DOHH2 (cell line): Measurements from ENCODE around the gene LRP8.

Source experiments
- H3F3A ChIP-seq: fragments of 200-600 bp; sonication (generic), shearing (Covaris generic); 2 replicates; pipeline ENCODE4 v1.6.0; 2016; ENCODE audit warnings: antibody characterized with exemption, mild to moderate bottlenecking; ENCODE audit not compliant: control insufficient read depth, insufficient read depth
- H3K27ac ChIP-seq: fragments of 200-600 bp; sonication (generic); 2 replicates; pipeline ENCODE4 v1.5.1; 2014; ENCODE audit warnings: low read depth, mild to moderate bottlenecking, low read length, moderate library complexity
- H3K27me3 ChIP-seq: fragments of 200-600 bp; sonication (generic); 2 replicates; pipeline ENCODE4 v1.6.1; 2014; ENCODE audit warnings: mild to moderate bottlenecking, low read length, mixed read lengths; ENCODE audit not compliant: control insufficient read depth
- H3K36me3 ChIP-seq: fragments of 200-600 bp; sonication (generic); 2 replicates; pipeline ENCODE4 v1.6.1; 2014; ENCODE audit warnings: mild to moderate bottlenecking, low read length, moderate library complexity, mixed read lengths; ENCODE audit not compliant: control insufficient read depth
- H3K4me1 ChIP-seq: fragments of 200-600 bp; sonication (generic); 2 replicates; pipeline ENCODE4 v1.6.1; 2014; ENCODE audit warnings: mild to moderate bottlenecking, low read length, mixed read lengths; ENCODE audit not compliant: control insufficient read depth
- H3K4me2 ChIP-seq: fragments of 200-600 bp; sonication (generic); 2 replicates; pipeline ENCODE4 v1.6.0; 2014; ENCODE audit warnings: mild to moderate bottlenecking, low read length, moderate library complexity
- H3K4me3 ChIP-seq: fragments of 200-600 bp; sonication (generic); 2 replicates; pipeline ENCODE4 v1.5.1; 2014; ENCODE audit warnings: mild to moderate bottlenecking, low read length, mixed read lengths
- H3K79me2 ChIP-seq: fragments of 200-600 bp; sonication (generic); 2 replicates; pipeline ENCODE4 v1.6.1; 2014; ENCODE audit warnings: mild to moderate bottlenecking, low read length, mixed read lengths; ENCODE audit not compliant: control insufficient read depth
- H3K9me2 ChIP-seq: fragments of 200-600 bp; sonication (generic); replicated peaks from 2 replicates; pipeline ENCODE4 v1.6.1; 2014; ENCODE audit warnings: mild to moderate bottlenecking, low read length, mixed read lengths; ENCODE audit not compliant: control insufficient read depth
- H3K9me3 ChIP-seq: fragments of 200-600 bp; sonication (generic); 2 replicates; pipeline ENCODE4 v1.6.1; 2014; ENCODE audit warnings: antibody characterized with exemption, low read length, mixed read lengths; ENCODE audit not compliant: control insufficient read depth, insufficient read depth
- H4K20me1 ChIP-seq: fragments of 200-600 bp; sonication (generic); 2 replicates; pipeline ENCODE4 v1.6.0; 2014; ENCODE audit warnings: low read depth, mild to moderate bottlenecking, antibody characterized with exemption, low read length, moderate library complexity; ENCODE audit not compliant: control insufficient read depth, insufficient read depth
- EZH2phosphoT487 ChIP-seq: fragments of 200-600 bp; sonication (generic); IDR thresholded peaks from 2 replicates; pipeline ENCODE4 v1.6.1; 2017; ENCODE audit warnings: borderline replicate concordance, mild to moderate bottlenecking, antibody characterized with exemption, low read length, moderate library complexity, mixed read lengths
- TF ChIP-seq, protein P1 (sequence below): fragments of 200-600 bp; sonication (generic); IDR thresholded peaks from one replicate; pipeline ENCODE4 v1.5.1; 2014; ENCODE audit warnings: antibody characterized with exemption, mild to moderate bottlenecking, low read depth, low read length; ENCODE audit not compliant: poor library complexity, severe bottlenecking

LRP8 gene

DNA sequence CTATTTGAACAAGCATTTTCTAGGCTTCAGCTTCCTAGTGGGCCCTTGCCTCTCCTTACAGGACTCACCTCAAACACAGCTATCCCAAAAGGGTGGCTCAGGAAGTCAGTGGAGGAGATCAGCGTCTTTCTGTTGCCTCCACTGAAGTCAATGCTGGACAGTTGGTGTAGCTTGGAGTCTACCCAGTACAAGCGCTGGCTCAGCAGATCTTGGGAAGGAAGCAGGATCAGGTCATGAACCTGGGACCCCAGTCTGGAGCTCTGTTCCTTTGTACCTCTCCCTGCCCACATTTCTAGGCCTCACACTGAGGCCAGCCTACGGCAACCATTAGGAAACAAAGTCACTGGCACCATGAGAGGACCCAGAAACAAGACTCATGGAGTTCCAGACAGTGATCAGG, 65.9 kb downstream of the LRP8 start:
- no peak overlapping the region for H3K27ac ChIP-seq
- H3K4me3 ChIP-seq, result no peak overlapping the region
- no peaks in the 10 kb centered on the region for H3K9me3 ChIP-seq
- H3K27me3 ChIP-seq, result no peaks in the 10 kb centered on the region
- H3K36me3 ChIP-seq, result peaks cover 98% of the 10 kb centered on the region
- no peaks in the 10 kb centered on the region for H3K9me2 ChIP-seq
- H3K4me2 ChIP-seq, result no peak overlapping the region
- no peaks in the 10 kb centered on the region for H3K4me1 ChIP-seq
- TF ChIP-seq EZH2phosphoT487, result no peak
- TF ChIP-seq, protein P1, sequence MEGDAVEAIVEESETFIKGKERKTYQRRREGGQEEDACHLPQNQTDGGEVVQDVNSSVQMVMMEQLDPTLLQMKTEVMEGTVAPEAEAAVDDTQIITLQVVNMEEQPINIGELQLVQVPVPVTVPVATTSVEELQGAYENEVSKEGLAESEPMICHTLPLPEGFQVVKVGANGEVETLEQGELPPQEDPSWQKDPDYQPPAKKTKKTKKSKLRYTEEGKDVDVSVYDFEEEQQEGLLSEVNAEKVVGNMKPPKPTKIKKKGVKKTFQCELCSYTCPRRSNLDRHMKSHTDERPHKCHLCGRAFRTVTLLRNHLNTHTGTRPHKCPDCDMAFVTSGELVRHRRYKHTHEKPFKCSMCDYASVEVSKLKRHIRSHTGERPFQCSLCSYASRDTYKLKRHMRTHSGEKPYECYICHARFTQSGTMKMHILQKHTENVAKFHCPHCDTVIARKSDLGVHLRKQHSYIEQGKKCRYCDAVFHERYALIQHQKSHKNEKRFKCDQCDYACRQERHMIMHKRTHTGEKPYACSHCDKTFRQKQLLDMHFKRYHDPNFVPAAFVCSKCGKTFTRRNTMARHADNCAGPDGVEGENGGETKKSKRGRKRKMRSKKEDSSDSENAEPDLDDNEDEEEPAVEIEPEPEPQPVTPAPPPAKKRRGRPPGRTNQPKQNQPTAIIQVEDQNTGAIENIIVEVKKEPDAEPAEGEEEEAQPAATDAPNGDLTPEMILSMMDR, result no peak
- H3K79me2 ChIP-seq, result no peaks in the 10 kb centered on the region
- H4K20me1 ChIP-seq, result no peaks in the 10 kb centered on the region
- no peaks in the 10 kb centered on the region for H3F3A ChIP-seq

DNA sequence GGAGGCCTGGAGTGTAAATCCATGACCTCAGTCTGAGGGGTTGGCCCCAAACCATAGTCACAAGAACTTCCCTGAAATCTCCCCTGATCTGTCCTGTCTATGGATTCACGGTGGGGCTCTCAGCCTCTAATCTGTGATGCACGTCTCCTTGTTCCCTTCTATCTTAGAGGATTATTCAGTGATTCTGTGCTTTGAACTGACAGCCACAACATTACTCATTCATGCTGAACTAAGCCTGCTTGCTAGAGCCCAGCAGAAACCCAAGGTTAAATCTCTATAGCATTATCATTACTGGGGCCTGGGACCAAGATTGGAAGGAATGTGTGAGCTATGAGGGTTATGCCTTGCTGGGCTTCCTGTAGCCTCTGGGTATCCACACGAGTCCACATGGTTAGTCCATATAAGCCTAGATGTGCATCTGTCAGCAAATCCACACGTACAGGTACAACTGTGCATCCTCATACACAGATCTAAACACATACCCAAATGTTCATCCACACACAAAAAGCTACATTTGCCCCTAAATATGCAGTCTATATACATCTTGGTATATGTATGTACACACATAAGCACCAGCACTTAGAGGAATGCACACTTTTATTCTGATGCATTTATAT, 67.1 kb downstream of the LRP8 start:
- TF ChIP-seq, protein P1, result no peak
- TF ChIP-seq EZH2phosphoT487, result no peak
- Histone ChIP-seq H3K36me3 (peaks cover 98% of the 10 kb centered on the region), H3K4me2 (no peak overlapping the region), H3K27me3 (no peaks in the 10 kb centered on the region), H3F3A (no peaks in the 10 kb centered on the region), H4K20me1 (no peaks in the 10 kb centered on the region), H3K4me1 (no peaks in the 10 kb centered on the region), H3K4me3 (no peak overlapping the region), H3K79me2 (no peaks in the 10 kb centered on the region), H3K9me3 (no peaks in the 10 kb centered on the region), H3K9me2 (no peaks in the 10 kb centered on the region), H3K27ac (no peak overlapping the region)

DNA sequence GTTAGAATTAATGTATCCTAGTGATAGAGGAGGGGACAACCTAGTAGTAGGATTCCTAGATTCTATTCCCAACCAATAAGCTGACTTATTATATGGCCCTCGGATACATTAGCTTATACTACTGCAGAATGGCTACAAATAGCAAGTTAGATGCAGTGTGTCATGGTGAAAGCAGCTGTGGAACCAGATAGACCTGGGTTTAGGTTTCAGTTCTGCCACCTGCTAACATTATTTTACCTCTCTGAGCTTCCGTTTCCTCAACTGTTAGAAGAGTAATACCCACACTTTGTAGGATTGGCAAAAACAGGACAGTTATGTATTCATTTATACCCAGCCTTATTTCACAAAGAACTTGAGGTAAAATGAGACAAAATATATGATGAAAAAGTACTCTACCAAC, 67.9 kb downstream of the LRP8 start:
- Histone ChIP-seq H4K20me1 (no peaks in the 10 kb centered on the region), H3K27me3 (no peaks in the 10 kb centered on the region), H3K4me2 (no peak overlapping the region), H3K4me3 (no peak overlapping the region), H3K9me2 (no peaks in the 10 kb centered on the region), H3K79me2 (no peaks in the 10 kb centered on the region), H3K27ac (no peak overlapping the region), H3F3A (no peaks in the 10 kb centered on the region), H3K36me3 (peaks cover 96% of the 10 kb centered on the region), H3K9me3 (no peaks in the 10 kb centered on the region), H3K4me1 (no peaks in the 10 kb centered on the region)
- no peak for TF ChIP-seq EZH2phosphoT487
- TF ChIP-seq, protein P1, result no peak
